GM21423 (cell line): ENCODE results near the gene NTRK3.

Experiments
- ATAC-seq: cut with Tn5 transposase; IDR thresholded peaks from one replicate; pipeline ENCODE4 v1.9.1; 2021; ENCODE audit warnings: mild to moderate bottlenecking, moderate library complexity; ENCODE audit not compliant: unreplicated experiment

NTRK3 gene

GRCh38 chr15:88258093-88258641 is 1.6 kb upstream of the NTRK3 start:
- ATAC-seq: no peak

GRCh38 chr15:88257311-88258092 is 963 bp upstream of the NTRK3 start:
- ATAC-seq: no peak

GRCh38 chr15:88255484-88256278 is 858 bp downstream of the NTRK3 start:
- ATAC-seq: no peak

- no peak for ATAC-seq
Observed at GRCh38 chr15:88255087-88255483, 1.5 kb downstream of the NTRK3 start.

- ATAC-seq: no peak
Observed at GRCh38 chr15:88252441-88252840, 4.1 kb downstream of the NTRK3 start.

- no peak for ATAC-seq
Observed at GRCh38 chr15:88250826-88251225, 5.7 kb downstream of the NTRK3 start.

- no peak for ATAC-seq
Observed at GRCh38 chr15:88249220-88249619, 7.3 kb downstream of the NTRK3 start.

GRCh38 chr15:88247914-88248313 is 8.6 kb downstream of the NTRK3 start:
- ATAC-seq: no peak

GRCh38 chr15:88246666-88247446 is 9.7 kb downstream of the NTRK3 start:
- peak; percentile 81 for ATAC-seq

GRCh38 chr15:88246081-88246480 is 10.5 kb downstream of the NTRK3 start:
- ATAC-seq: no peak

GRCh38 chr15:88243895-88244787 is 12.4 kb downstream of the NTRK3 start:
- peak; percentile 58 for ATAC-seq

- ATAC-seq: no peak
Observed at GRCh38 chr15:88242586-88243555, 13.7 kb downstream of the NTRK3 start.

GRCh38 chr15:88241461-88241860 is 15.1 kb downstream of the NTRK3 start:
- no peak for ATAC-seq

- ATAC-seq: no peak
Observed at GRCh38 chr15:88241060-88241459, 15.5 kb downstream of the NTRK3 start.

GRCh38 chr15:88239594-88239993 is 16.9 kb downstream of the NTRK3 start:
- ATAC-seq: no peak

GRCh38 chr15:88238618-88239430 is 17.7 kb downstream of the NTRK3 start:
- no peak for ATAC-seq

- no peak for ATAC-seq
Observed at GRCh38 chr15:88234711-88235110, 21.8 kb downstream of the NTRK3 start.

GRCh38 chr15:88233921-88234320 is 22.6 kb downstream of the NTRK3 start:
- no peak for ATAC-seq
